IMR-90 (cell line): ENCODE data around the gene STAG1. TPM values are rescaled to one million over a fixed set of nuclear protein-coding genes. Genes with fewer than 3 reads are reported as not detected.

Experiments used
- ATAC-seq: fragments of 200-7000 bp; cut with Tn5 transposase; 2 replicates; pipeline ENCODE4 v1.9.1; 2020; ENCODE audit warnings: low read depth, mild to moderate bottlenecking, moderate library complexity
- BruUV-seq: library from RNA; stranded (reverse); fragments of 400-500 nt; replicated peaks from 2 replicates; lab custom pipeline; 2021; lab: Mats Ljungman, UMichigan
- CTCF ChIA-PET: fragments of 300-600 bp; formaldehyde crosslinking; extraction: SDS; loops from one replicate; lab custom pipeline; 2021; ENCODE audit warnings: antibody characterized with exemption; lab: Yijun Ruan, JAX
- POLR2A ChIA-PET: fragments of 300-600 bp; sonication (Branson Sonifier 250); formaldehyde crosslinking; loops from one replicate; lab custom pipeline; 2022; ENCODE audit warnings: antibody characterized with exemption; ENCODE audit not compliant: unreplicated experiment; lab: Charles Lee
- DNase-seq: peaks from one replicate; pipeline ENCODE4 v3.0.0; 2013
- H2AFZ ChIP-seq: replicated peaks from 2 replicates; pipeline ENCODE3; 2013; ENCODE audit warnings: low read length, mild to moderate bottlenecking; ENCODE audit not compliant: poor library complexity
- H2AK5ac ChIP-seq: 2 replicates; pipeline ENCODE4 v1.6.1; 2013; ENCODE audit warnings: low read depth, low read length, inconsistent platforms
- H2AK9ac ChIP-seq: replicated peaks from 2 replicates; pipeline ENCODE3; 2013; ENCODE audit warnings: mild to moderate bottlenecking, low read depth, low read length, moderate library complexity; ENCODE audit not compliant: poor library complexity
- H2BK120ac ChIP-seq: 2 replicates; pipeline ENCODE4 v1.6.1; 2013; ENCODE audit warnings: low read depth, low read length, inconsistent platforms
- H2BK15ac ChIP-seq: 3 replicates; pipeline ENCODE4 v1.6.1; 2013; ENCODE audit warnings: low read depth, low read length, inconsistent platforms
- H2BK20ac ChIP-seq: 2 replicates; pipeline ENCODE4 v1.6.1; 2013; ENCODE audit warnings: low read depth, mild to moderate bottlenecking, inconsistent platforms, low read length, moderate library complexity
- H2BK5ac ChIP-seq: 2 replicates; pipeline ENCODE4 v1.6.1; 2013; ENCODE audit warnings: mild to moderate bottlenecking, low read depth, low read length, inconsistent platforms; ENCODE audit not compliant: poor library complexity, severe bottlenecking
- H3K14ac ChIP-seq: replicated peaks from 2 replicates; pipeline ENCODE4 v1.6.1; 2013; ENCODE audit warnings: low read depth, low read length, inconsistent platforms
- H3K18ac ChIP-seq: 2 replicates; pipeline ENCODE4 v1.6.1; 2013; ENCODE audit warnings: low read depth, low read length, control low read depth
- H3K23ac ChIP-seq: 2 replicates; pipeline ENCODE4 v1.6.1; 2013; ENCODE audit warnings: low read depth, low read length, inconsistent platforms
- H3K27ac ChIP-seq: 2 replicates; pipeline ENCODE4 v1.5.1; 2013; ENCODE audit warnings: mild to moderate bottlenecking, control low read depth, low read length; ENCODE audit not compliant: insufficient read depth
- H3K27me3 ChIP-seq: 2 replicates; pipeline ENCODE4 v1.6.1; 2013; ENCODE audit warnings: low read length; ENCODE audit not compliant: control insufficient read depth, insufficient read depth
- H3K36me3 ChIP-seq: 2 replicates; pipeline ENCODE4 v1.6.1; 2013; ENCODE audit warnings: low read length, mixed read lengths; ENCODE audit not compliant: control insufficient read depth, insufficient read depth
- H3K4ac ChIP-seq: 2 replicates; pipeline ENCODE4 v1.6.1; 2013; ENCODE audit warnings: low read depth, low read length, inconsistent platforms
- H3K4me1 ChIP-seq: 2 replicates; pipeline ENCODE4 v1.6.1; 2013; ENCODE audit warnings: low read length, mixed read lengths; ENCODE audit not compliant: control insufficient read depth, insufficient read depth
- H3K4me2 ChIP-seq: 2 replicates; pipeline ENCODE4 v1.6.1; 2013; ENCODE audit warnings: low read depth, mild to moderate bottlenecking, control low read depth, low read length, moderate library complexity
- H3K4me3 ChIP-seq: 2 replicates; pipeline ENCODE4 v1.5.1; 2013; ENCODE audit warnings: low read depth, mild to moderate bottlenecking, control low read depth, low read length, moderate library complexity; ENCODE audit not compliant: insufficient read depth
- H3K56ac ChIP-seq: 2 replicates; pipeline ENCODE4 v1.6.1; 2013; ENCODE audit warnings: low read length, inconsistent platforms; ENCODE audit not compliant: insufficient read depth; ENCODE audit errors: extremely low read depth
- H3K79me1 ChIP-seq, 2 experiments: 2 replicates each; pipeline ENCODE4 v1.6.1; 2013; ENCODE audit warnings: low read length in 2 of 2, inconsistent platforms in 1 of 2, low read depth in 1 of 2
- H3K9ac ChIP-seq: 2 replicates; pipeline ENCODE4 v1.6.1; 2013; ENCODE audit warnings: low read depth, low read length, control low read depth
- H3K9me1 ChIP-seq: 2 replicates; pipeline ENCODE4 v1.6.1; 2013; ENCODE audit warnings: low read length, inconsistent platforms; ENCODE audit not compliant: insufficient read depth
- H3K9me3 ChIP-seq: 2 replicates; pipeline ENCODE4 v1.6.1; 2013; ENCODE audit warnings: low read length; ENCODE audit not compliant: control insufficient read depth, insufficient read depth
- H4K20me1 ChIP-seq: 2 replicates; pipeline ENCODE4 v1.6.1; 2013; ENCODE audit warnings: low read length, inconsistent platforms; ENCODE audit not compliant: insufficient read depth
- H4K5ac ChIP-seq: 2 replicates; pipeline ENCODE4 v1.6.1; 2013; ENCODE audit warnings: mild to moderate bottlenecking, low read depth, low read length, control low read depth
- H4K8ac ChIP-seq, 2 experiments: 2 replicates each; pipeline ENCODE4 v1.6.1; 2013; ENCODE audit warnings: low read depth in 2 of 2, low read length in 2 of 2, control low read depth in 1 of 2, inconsistent platforms in 1 of 2
- H4K91ac ChIP-seq: 2 replicates; pipeline ENCODE4 v1.6.1; 2013; ENCODE audit warnings: low read depth, low read length, inconsistent platforms; ENCODE audit not compliant: insufficient read depth
- FOS ChIP-seq: fragments of 150-350 bp; IDR thresholded peaks from 2 replicates; pipeline ENCODE4 v1.6.1; 2016; ENCODE audit warnings: low read depth, low read length
- RAD21 ChIP-seq: IDR thresholded peaks from 2 replicates; pipeline ENCODE4 v1.6.1; 2012; ENCODE audit warnings: low read length, improper control_type of control experiment
- SMC3 ChIP-seq: fragments of 150-350 bp; IDR thresholded peaks from 2 replicates; pipeline ENCODE4 v1.6.1; 2016; ENCODE audit warnings: low read depth, mild to moderate bottlenecking, antibody characterized with exemption, low read length, moderate library complexity
- WGBS, 2 experiments: methylation state at CpG; one replicate each; pipeline versions ENCODE4 v1.1.5 to v1.1.7; 2013; ENCODE audit warnings: missing lambda C conversion rate in 2 of 2; ENCODE audit not compliant: insufficient read length in 1 of 2; ENCODE audit errors: extremely low coverage in 2 of 2; 5-methylcytosine and 5-hydroxymethylcytosine counted together
- dilution Hi-C: fragments of 300-500 bp; cut with HindIII; formaldehyde crosslinking; loops from one replicate; pipeline ENCODE4 v1.14.3; 2018; ENCODE audit warnings: low sequenced_read_pairs; ENCODE audit not compliant: unreplicated experiment
- in situ Hi-C: fragments of 300-500 bp; cut with MboI; formaldehyde crosslinking; loops from 3 replicates; pipeline ENCODE4 v1.14.3; 2019; ENCODE audit warnings: low sequenced_read_pairs, inconsistent platforms, mixed read lengths
- intact Hi-C: fragments of 100-400 bp; cut with micrococcal nuclease; formaldehyde crosslinking; loops from 2 replicates; pipeline ENCODE4 v1.10.0; 2022
- polyA plus RNA-seq, 3 experiments: library from polyadenylated mRNA; depleted of rRNA; stranded (reverse); fragments of >200 nt; gene quantifications; 2 replicates each; pipeline ENCODE4 v1.2.3, GENCODE V29; 2012; ENCODE audit warnings: low replicate concordance in 1 of 3
- total RNA-seq: library from RNA; depleted of rRNA; stranded (reverse); fragments of >200 nt; gene quantifications from 2 replicates; pipeline ENCODE4 v1.2.3, GENCODE V29; 2012
- TF ChIP-seq, protein P1 (sequence below): conservative IDR thresholded peaks from 2 replicates; pipeline ENCODE4 v1.5.1; 2012; ENCODE audit warnings: mild to moderate bottlenecking, low read depth, low read length, improper control_type of control experiment

Gene STAG1
- total and polyA plus RNA-seq, 2 of the 4 experiments (the other 2 are of a cell fraction), result 9.6 to 32.3 TPM

DNA sequence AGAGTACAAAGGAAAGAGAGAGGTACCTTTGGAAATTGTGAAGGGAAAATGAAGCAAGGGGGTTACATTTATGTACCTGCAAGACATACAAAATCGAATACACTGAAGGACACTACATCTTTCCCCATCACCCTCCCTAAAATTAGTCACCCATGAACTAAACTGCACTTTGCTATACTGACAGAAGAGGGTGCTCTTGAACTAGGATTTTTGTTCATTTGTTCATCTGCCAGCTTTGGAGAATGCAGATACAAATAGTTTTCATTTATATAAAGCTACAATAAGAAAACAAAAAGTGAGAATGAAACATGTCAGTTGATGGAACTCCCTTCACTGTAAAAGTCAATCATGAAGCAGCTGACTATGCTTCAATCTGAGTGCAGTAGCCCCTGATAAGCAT, 446.3 kb downstream of the STAG1 start:
- Histone ChIP-seq H2BK120ac (peak overlapping the region; percentile 70; the same call in 1 of the 2 replicates), H4K20me1 (no peaks in the 10 kb centered on the region), H2BK15ac (0 out of 3 replicates have a peak overlapping the region, but pooled peaks have one; percentile 40), H4K5ac (no peak overlapping the region), H2AFZ (no peak overlapping the region), H4K8ac (peak overlapping the region in 1 of 2 experiments; percentile 52; a peak in 1 of 4 replicates), H3K4me2 (no peak overlapping the region), H3K27ac (no peak overlapping the region), H3K4me3 (no peak overlapping the region), H3K9me3 (no peaks in the 10 kb centered on the region), H2AK5ac (no peak overlapping the region), H3K56ac (no peak overlapping the region), H4K91ac (0 out of 2 replicates have a peak overlapping the region, but pooled peaks have one; percentile 55), H3K23ac (no peak overlapping the region), H3K27me3 (no peaks in the 10 kb centered on the region), H2AK9ac (no peak overlapping the region), H3K18ac (no peak overlapping the region; the same call in 1 of the 2 replicates), H3K4ac (no peak overlapping the region), H3K14ac (no peak overlapping the region), H2BK5ac (peak overlapping the region; percentile 54), H3K79me1 (0 out of 4 replicates have a peak, but pooled peaks cover 0 to 2% of the 10 kb centered on the region in 2 experiments), H3K9me1 (0 out of 2 replicates have a peak, but pooled peaks cover 2% of the 10 kb centered on the region), H3K4me1 (no peaks in the 10 kb centered on the region), H3K36me3 (peaks cover 4% of the 10 kb centered on the region), H2BK20ac (peak overlapping the region; percentile 79; the same call in 1 of the 2 replicates), H3K9ac (no peak overlapping the region)
- ATAC-seq (peak; percentile 92), DNase-seq (peak; percentile 70)
- no TSS peak for BruUV-seq
- ChIA-PET POLR2A (interaction anchor here (0.7 to 1.2 kb wide), 2 partner anchors 447 to 474 kb away, joined by 3 read pairs; partner anchors contain the start of gene STAG1), CTCF (interaction anchor here (0.6 to 2.9 kb wide), 16 partner anchors 8 to 708 kb away, joined by 3 to 30 read pairs (median 3); partner anchors contain the start of gene STAG1)
- WGBS, 2 experiments, result no CpG with 5 or more reads among the region's 1 CpG
- in situ Hi-C loops, result loop anchor here (10.0 kb wide), 2 partner anchors 231 to 449 kb away; partner anchors contain the start of gene STAG1
- intact Hi-C loops, result loop anchor here (1.0 to 5.0 kb wide), 3 partner anchors 86 to 708 kb away; partner anchors contain the start of gene STAG1
- dilution Hi-C loops, result no loop called here
- TF ChIP-seq FOS (no peak), SMC3 (peak; percentile 91), RAD21 (peak; percentile 88)
- TF ChIP-seq, protein P1, sequence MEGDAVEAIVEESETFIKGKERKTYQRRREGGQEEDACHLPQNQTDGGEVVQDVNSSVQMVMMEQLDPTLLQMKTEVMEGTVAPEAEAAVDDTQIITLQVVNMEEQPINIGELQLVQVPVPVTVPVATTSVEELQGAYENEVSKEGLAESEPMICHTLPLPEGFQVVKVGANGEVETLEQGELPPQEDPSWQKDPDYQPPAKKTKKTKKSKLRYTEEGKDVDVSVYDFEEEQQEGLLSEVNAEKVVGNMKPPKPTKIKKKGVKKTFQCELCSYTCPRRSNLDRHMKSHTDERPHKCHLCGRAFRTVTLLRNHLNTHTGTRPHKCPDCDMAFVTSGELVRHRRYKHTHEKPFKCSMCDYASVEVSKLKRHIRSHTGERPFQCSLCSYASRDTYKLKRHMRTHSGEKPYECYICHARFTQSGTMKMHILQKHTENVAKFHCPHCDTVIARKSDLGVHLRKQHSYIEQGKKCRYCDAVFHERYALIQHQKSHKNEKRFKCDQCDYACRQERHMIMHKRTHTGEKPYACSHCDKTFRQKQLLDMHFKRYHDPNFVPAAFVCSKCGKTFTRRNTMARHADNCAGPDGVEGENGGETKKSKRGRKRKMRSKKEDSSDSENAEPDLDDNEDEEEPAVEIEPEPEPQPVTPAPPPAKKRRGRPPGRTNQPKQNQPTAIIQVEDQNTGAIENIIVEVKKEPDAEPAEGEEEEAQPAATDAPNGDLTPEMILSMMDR, result peak; percentile 87
